GM12891 (cell line): Measurements from ENCODE around the gene RRAS2. TPM values are rescaled to one million over a fixed set of nuclear protein-coding genes. Genes with fewer than 3 reads are reported as not detected.
"Not testable (repeated sequence)": the region's sequence is repeated elsewhere in the genome, so short reads cannot be mapped to it uniquely, and the experiment has no call there.

Experiments used
- DNase-seq: peaks from one replicate; pipeline ENCODE4 v3.0.0; 2011; ENCODE audit warnings: low spot score; ENCODE audit not compliant: insufficient read length
- FAIRE-seq: peaks from 2 replicates; lab custom pipeline; 2011; peaks lifted over from hg19 to GRCh38; lab: Jason Lieb, UNC
- PAX5 ChIP-seq: IDR thresholded peaks from 2 replicates; pipeline ENCODE4 v1.6.1; 2011; ENCODE audit warnings: low read length, moderate library complexity, mild to moderate bottlenecking; ENCODE audit not compliant: insufficient read depth, severe bottlenecking
- POLR2A ChIP-seq: IDR thresholded peaks from 2 replicates; pipeline ENCODE4 v1.6.1; 2011; ENCODE audit warnings: low read depth, low read length, control low read depth
- POLR2AphosphoS5 ChIP-seq: IDR thresholded peaks from 2 replicates; pipeline ENCODE4 v1.6.1; 2011; ENCODE audit warnings: low read depth, low read length, control low read depth
- POU2F2 ChIP-seq: IDR thresholded peaks from 2 replicates; pipeline ENCODE4 v1.6.1; 2011; ENCODE audit warnings: low read depth, mild to moderate bottlenecking, control low read depth, low read length, moderate library complexity
- SPI1 ChIP-seq: IDR thresholded peaks from 2 replicates; pipeline ENCODE4 v1.6.1; 2011; ENCODE audit warnings: low read depth, low read length, control low read depth
- TAF1 ChIP-seq: IDR thresholded peaks from 2 replicates; pipeline ENCODE4 v1.6.1; 2011; ENCODE audit warnings: low read depth, low read length, control low read depth
- polyA plus RNA-seq: library from polyadenylated mRNA; unstranded; fragments of >200 nt; gene quantifications from one replicate; pipeline ENCODE4 v1.2.1, GENCODE V29; 2012; ENCODE audit warnings: low read depth, missing spikeins, inconsistent platforms; ENCODE audit not compliant: missing spikeins

RRAS2 gene
- polyA plus RNA-seq = 24.3 TPM

DNA sequence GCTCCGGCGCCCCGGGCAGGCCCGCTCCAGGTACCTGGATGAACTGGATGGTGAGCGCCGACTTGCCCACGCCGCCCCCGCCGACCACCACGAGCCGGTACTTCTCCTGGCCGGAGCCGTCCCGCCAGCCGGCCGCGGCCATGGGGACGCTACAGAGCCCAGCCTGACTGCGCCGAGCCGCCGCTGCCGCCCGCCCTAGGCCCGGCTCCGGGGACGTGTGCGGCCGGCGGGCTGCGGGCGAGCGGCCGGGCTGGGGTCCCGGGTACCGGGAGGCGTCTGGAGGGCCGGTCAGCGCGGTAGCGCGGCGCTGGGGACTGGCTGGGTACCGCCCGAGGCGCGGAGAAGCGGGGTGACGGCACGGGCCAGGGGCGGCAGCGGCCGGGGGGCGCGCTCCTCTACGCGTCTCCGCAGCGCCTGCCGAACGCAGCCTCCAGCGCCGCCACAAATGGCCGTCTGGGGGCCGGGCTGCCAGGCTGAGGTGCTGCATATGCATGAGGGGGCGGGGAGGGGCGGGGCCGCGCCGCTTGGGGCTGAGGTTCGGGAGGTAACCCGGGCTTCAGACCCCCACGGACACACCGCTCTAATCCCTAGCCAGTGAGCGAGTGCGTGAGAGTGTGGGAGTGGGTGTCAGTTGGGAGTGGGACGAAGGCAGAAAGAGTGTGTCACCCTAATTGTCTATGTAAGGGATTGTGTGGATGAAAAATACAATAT, at the start of gene RRAS2:
TSS of gene RRAS2 (minus strand) at position 455 of the 711 bp plus-strand sequence. CDS start at position 142, 313 bp downstream.
- peak; percentile 58 for FAIRE-seq

DNA sequence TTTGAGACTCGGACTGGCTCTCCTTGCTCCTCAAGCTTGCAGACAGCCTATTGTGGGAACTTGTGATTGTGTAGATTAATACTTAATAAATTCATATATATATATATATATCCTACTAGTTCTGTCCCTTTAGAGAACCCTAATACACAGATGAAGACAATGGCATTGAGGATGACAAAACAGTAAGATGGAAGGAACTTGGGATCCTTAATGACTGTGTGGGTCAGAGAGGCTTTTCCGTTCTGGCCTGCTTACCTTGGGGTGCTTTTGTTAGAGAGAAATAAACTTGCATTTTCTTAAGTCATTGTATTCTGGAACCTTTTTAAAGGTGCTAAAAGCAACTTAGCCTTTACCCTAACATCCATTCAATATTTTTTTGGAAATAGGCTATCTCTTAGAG, 49.6 kb upstream of the RRAS2 start:
- FAIRE-seq (no peak), DNase-seq (no peak)
- no peak for TF ChIP-seq PAX5
- TF ChIP-seq POLR2AphosphoS5 = no peak
- no peak for TF ChIP-seq POU2F2
- no peak for TF ChIP-seq POLR2A
- TF ChIP-seq TAF1 = no peak
- TF ChIP-seq SPI1 = no peak

More for the DNA sequence above, at the start of gene RRAS2:
- DNase-seq = peak; percentile 75
- TF ChIP-seq POLR2AphosphoS5 (peak; percentile 46; the same call in 1 of the 2 replicates), POLR2A (peak; percentile 65), TAF1 (0 out of 2 replicates have a peak, but pooled peaks have one; percentile 38), SPI1 (no peak), PAX5 (no peak), POU2F2 (peak; percentile 100)

DNA sequence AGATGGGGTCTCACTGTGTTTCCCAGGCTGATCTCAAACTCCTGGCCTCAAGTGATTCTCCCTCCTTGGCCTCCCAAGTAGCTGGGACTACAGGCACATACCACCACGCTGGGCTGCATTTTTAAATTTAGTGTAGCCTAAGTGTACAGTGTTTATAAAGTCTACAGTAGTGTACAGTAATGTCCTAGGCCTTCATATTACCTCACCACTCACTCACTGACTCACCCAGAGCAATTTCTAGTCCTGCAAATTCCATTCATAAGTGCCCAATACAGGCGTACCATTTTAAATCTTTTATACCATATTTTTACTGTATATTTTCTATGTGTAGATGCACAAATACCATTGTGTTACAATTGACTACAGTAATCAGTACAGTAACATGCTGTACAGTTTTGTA, 47.1 kb upstream of the RRAS2 start:
- FAIRE-seq, DNase-seq: not testable (repeated sequence)

GRCh38 chr11:14403528-14403927, 44.5 kb upstream of the RRAS2 start:
- DNase-seq, FAIRE-seq: not testable (repeated sequence)

DNA sequence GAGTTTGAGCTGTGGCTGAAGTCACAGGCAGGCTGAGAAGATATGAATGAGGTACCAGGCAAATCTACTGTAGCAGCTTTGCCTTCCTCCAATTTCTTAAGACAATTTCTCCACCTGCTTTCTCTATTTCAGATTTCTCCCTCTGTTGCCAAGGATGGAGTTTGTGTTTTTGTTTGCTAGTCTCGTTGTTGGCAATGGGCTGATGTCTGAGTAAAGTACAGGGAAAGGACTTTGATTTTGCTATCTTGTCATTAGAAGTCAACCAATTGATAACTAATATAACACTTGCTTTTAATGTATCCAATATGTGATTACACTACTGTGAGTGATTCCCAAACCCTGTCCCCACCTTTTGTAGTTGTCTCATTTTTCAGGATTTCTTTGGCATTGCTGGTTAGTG, 40.1 kb upstream of the RRAS2 start:
- no peak for TF ChIP-seq SPI1
- no peak for FAIRE-seq

GRCh38 chr11:14396273-14396672, 37.3 kb upstream of the RRAS2 start:
- DNase-seq (no peak), FAIRE-seq (no peak)
- no peak for TF ChIP-seq SPI1
- TF ChIP-seq POU2F2 = no peak
- TF ChIP-seq POLR2A = no peak

More for the DNA sequence above, 40.1 kb upstream of the RRAS2 start:
- DNase-seq = no peak

GRCh38 chr11:14393889-14394288, 34.9 kb upstream of the RRAS2 start:
- FAIRE-seq (no peak), DNase-seq (no peak)
- TF ChIP-seq POU2F2 = no peak
- no peak for TF ChIP-seq POLR2AphosphoS5
- no peak for TF ChIP-seq TAF1
- no peak for TF ChIP-seq SPI1
- no peak for TF ChIP-seq POLR2A
- TF ChIP-seq PAX5 = no peak

DNA sequence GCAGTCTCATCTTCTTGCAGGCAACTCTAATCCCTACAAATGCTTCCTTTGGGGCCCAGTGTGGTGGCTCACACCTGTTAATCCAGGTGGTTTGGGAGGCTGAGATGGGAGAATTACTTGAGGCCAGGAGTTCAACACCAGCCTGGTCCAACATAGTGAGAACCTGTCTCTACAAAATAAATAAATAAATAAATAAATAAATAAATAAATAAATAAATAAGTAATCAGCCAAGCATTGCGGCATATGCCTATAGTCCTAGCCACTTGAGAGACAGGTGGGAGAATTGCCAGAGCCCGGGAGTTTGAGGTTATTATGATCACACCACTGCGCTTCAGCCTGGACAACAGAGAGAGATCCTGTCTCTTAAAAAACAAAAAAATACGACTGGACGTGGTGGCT, 34.1 kb upstream of the RRAS2 start:
- no peak for DNase-seq
- TF ChIP-seq TAF1 (no peak), POLR2AphosphoS5 (no peak), POU2F2 (no peak), POLR2A (no peak), SPI1 (no peak), PAX5 (no peak)
- FAIRE-seq = no peak

DNA sequence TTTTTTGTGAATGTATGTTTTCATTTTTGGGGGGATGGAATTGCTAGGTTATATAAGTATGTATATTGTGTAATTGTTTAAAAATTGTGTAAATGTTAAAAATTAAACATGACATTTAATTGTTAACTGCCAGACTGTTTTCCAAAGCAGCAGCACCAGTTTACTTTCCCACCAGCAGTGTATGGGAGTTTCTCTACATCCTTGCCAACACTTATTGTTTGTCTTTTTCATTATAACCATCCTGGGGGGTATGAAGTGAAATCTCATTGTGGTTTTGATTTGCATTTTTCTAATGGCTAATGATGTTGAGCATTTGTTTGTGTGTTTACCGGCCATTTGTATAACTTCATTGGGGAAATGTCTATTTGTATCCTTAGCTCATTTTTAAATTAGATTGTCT, 31.7 kb upstream of the RRAS2 start:
- FAIRE-seq = no peak
- no peak for DNase-seq
- TF ChIP-seq SPI1 (no peak), POLR2A (no peak), POU2F2 (no peak), POLR2AphosphoS5 (no peak), PAX5 (no peak), TAF1 (no peak)

- FAIRE-seq = no peak
- no peak for DNase-seq
- no peak for TF ChIP-seq TAF1
- TF ChIP-seq POLR2A = no peak
- no peak for TF ChIP-seq POU2F2
- no peak for TF ChIP-seq POLR2AphosphoS5
- TF ChIP-seq SPI1 = no peak
- TF ChIP-seq PAX5 = no peak
Measured at GRCh38 chr11:14388352-14388751, 29.4 kb upstream of the RRAS2 start.

- DNase-seq (no peak), FAIRE-seq (no peak)
- TF ChIP-seq POU2F2 (no peak), SPI1 (no peak), POLR2AphosphoS5 (no peak), POLR2A (no peak), PAX5 (no peak), TAF1 (no peak)
Measured at GRCh38 chr11:14386895-14387480, 28.0 kb upstream of the RRAS2 start.
